ENCODE results near the gene RFX5.

- TF ChIP-seq POLR2A (IDR thresholded peaks at IDR 0.05) (no peak), CTCF (IDR thresholded peaks at IDR 0.05) (no peak)
These were observed 21.2 kb downstream of the RFX5 start for GRCh38 chr1:151325646-151326429.

Measured in thyroid gland (tissue), 4 donors.